HepG2 (cell line): ENCODE results near the gene FIS1. TPM values are rescaled to one million over a fixed set of nuclear protein-coding genes. Genes with fewer than 3 reads are reported as not detected.
A peak's percentile ranks its signal among the peaks of the same experiment; 100 is the strongest.

Experiments
- FOXO1 ChIP-seq: sonication (generic); formaldehyde crosslinking; IDR thresholded peaks from 2 replicates; pipeline ENCODE4 v1.4.0; 2020; ENCODE audit warnings: missing genetic modification reagents
- ZFP82 ChIP-seq: sonication (generic); formaldehyde crosslinking; IDR thresholded peaks from 2 replicates; pipeline ENCODE4 v1.5.1; 2020; ENCODE audit warnings: mild to moderate bottlenecking, missing genetic modification reagents, borderline replicate concordance
- ZNF20 ChIP-seq: sonication (generic); formaldehyde crosslinking; IDR thresholded peaks from 2 replicates; pipeline ENCODE4 v1.4.0; 2020; ENCODE audit warnings: mild to moderate bottlenecking, moderate library complexity, missing genetic modification reagents
- ZNF446 ChIP-seq: sonication (generic); formaldehyde crosslinking; IDR thresholded peaks from 2 replicates; pipeline ENCODE4 v1.5.0; 2020; ENCODE audit warnings: mild to moderate bottlenecking, missing genetic modification reagents
- polyA plus RNA-seq, 8 experiments: library from polyadenylated mRNA; depleted of rRNA in 3 of 8; stranded (reverse) in 7 of 8; unstranded in 1 of 8; fragments of >200 nt; fragmentation: Illumina TruSeq in 4 of 8; extraction: Trizol in 4 of 8; gene quantifications; 2 replicates each; pipeline versions ENCODE4 v1.2.1 to v1.2.3, GENCODE V29; 2011 to 2016; ENCODE audit warnings: low read depth in 4 of 8, missing spikeins in 1 of 8, mixed read lengths in 1 of 8; ENCODE audit not compliant: insufficient read depth in 1 of 8
- total RNA-seq, 5 experiments: library from RNA; depleted of rRNA; stranded (reverse); fragments of >200 nt; fragmentation: Illumina TruSeq; extraction: Trizol; gene quantifications; 2 replicates each; pipeline ENCODE4 v1.2.3, GENCODE V29; 2016; ENCODE audit warnings: low read depth in 1 of 5
- TF ChIP-seq, protein P1 (sequence below): sonication (generic); formaldehyde crosslinking; IDR thresholded peaks from 2 replicates; pipeline ENCODE4 v1.5.0; 2020; ENCODE audit warnings: mild to moderate bottlenecking, missing genetic modification reagents, moderate library complexity
- TF ChIP-seq, protein P2 (sequence below): sonication (generic); formaldehyde crosslinking; IDR thresholded peaks from 2 replicates; pipeline ENCODE4 v1.4.0; 2020; ENCODE audit warnings: mild to moderate bottlenecking, missing genetic modification reagents
- TF ChIP-seq, protein P3 (sequence below), 2 experiments: IDR thresholded peaks; 2 replicates each; pipeline ENCODE4 v1.6.1; 2011 to 2012; ENCODE audit warnings: low read length in 2 of 2, borderline replicate concordance in 1 of 2, low read depth in 1 of 2, mild to moderate bottlenecking in 1 of 2, moderate library complexity in 1 of 2
- TF ChIP-seq, protein P4 (sequence below): sonication (generic); formaldehyde crosslinking; IDR thresholded peaks from 2 replicates; pipeline ENCODE4 v1.4.0; 2020; ENCODE audit warnings: missing genetic modification reagents
- TF ChIP-seq, protein P5 (sequence below): sonication (generic); formaldehyde crosslinking; IDR thresholded peaks from 2 replicates; pipeline ENCODE4 v1.4.0; 2020; ENCODE audit warnings: mild to moderate bottlenecking, missing genetic modification reagents
- TF ChIP-seq, protein P6 (sequence below): sonication (generic); formaldehyde crosslinking; IDR thresholded peaks from 2 replicates; pipeline ENCODE4 v1.4.0; 2020; ENCODE audit warnings: mild to moderate bottlenecking, missing genetic modification reagents, borderline replicate concordance
- TF ChIP-seq, protein P7 (sequence below): conservative IDR thresholded peaks from 2 replicates; pipeline ENCODE4 v1.6.1; 2018; ENCODE audit warnings: missing genetic modification reagents

Gene FIS1
- total and polyA plus RNA-seq, 2 of the 13 experiments (the other 11 are each of a cell fraction or from before 2014, with no cell fraction given), result 97.5 to 101 TPM

DNA sequence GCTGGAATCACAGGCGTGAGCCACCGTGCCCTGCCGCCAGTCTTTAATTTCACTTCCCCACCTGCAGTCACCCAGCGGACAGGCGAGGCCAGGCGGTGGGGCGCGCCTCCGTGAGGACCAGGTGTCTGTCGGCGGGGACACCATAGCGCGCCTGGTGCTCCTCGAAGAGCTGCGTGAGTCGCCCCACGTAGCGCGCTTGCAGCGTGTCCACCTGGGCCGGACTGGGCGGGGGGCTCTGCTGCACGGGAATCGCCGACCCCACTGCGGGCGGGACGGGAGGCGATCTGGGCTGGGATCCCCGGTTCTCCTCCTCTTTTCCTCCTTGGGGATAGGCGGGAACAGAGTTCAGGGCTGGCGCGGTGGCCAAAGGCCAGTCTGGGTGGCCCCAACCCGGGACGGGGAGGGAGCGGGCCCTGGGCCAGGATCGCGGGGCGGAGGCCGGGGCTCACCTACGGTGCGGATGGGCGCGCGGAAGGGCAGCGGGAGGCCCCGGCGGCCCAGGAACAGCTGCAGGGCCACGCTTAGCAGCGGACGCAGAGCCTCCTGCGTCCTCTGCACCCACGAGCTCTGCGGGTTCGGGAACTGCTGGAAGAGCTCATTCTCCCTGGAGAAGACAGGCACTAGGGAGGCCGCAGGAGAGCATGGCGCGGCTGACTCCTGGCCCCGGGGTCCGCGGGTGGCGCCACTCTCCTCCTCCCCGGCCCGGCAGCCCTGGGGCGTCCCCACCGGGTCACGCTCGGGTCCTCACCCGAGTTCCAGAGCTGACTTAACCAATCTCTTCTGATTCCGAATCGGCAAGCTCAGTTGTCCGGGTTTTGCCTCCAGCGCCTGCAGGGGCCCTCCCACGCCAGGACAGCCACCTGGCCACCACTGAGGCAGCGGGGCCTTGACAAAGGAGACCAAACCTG lies 42.9 kb downstream of the FIS1 start (continued):
- TF ChIP-seq, protein P1, sequence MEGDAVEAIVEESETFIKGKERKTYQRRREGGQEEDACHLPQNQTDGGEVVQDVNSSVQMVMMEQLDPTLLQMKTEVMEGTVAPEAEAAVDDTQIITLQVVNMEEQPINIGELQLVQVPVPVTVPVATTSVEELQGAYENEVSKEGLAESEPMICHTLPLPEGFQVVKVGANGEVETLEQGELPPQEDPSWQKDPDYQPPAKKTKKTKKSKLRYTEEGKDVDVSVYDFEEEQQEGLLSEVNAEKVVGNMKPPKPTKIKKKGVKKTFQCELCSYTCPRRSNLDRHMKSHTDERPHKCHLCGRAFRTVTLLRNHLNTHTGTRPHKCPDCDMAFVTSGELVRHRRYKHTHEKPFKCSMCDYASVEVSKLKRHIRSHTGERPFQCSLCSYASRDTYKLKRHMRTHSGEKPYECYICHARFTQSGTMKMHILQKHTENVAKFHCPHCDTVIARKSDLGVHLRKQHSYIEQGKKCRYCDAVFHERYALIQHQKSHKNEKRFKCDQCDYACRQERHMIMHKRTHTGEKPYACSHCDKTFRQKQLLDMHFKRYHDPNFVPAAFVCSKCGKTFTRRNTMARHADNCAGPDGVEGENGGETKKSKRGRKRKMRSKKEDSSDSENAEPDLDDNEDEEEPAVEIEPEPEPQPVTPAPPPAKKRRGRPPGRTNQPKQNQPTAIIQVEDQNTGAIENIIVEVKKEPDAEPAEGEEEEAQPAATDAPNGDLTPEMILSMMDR (CRISPR knock-in tag), result no peak; the same call in 1 of the 2 replicates
- peak; percentile 67; the same call in 1 of the 2 replicates for TF ChIP-seq ZFP82 (CRISPR knock-in tag)
- TF ChIP-seq ZNF20 (CRISPR knock-in tag), result 0 out of 2 replicates have a peak, but pooled peaks have one; percentile 66
- TF ChIP-seq, protein P2, sequence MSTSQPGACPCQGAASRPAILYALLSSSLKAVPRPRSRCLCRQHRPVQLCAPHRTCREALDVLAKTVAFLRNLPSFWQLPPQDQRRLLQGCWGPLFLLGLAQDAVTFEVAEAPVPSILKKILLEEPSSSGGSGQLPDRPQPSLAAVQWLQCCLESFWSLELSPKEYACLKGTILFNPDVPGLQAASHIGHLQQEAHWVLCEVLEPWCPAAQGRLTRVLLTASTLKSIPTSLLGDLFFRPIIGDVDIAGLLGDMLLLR (CRISPR knock-in tag), result no peak
- TF ChIP-seq, protein P3, sequence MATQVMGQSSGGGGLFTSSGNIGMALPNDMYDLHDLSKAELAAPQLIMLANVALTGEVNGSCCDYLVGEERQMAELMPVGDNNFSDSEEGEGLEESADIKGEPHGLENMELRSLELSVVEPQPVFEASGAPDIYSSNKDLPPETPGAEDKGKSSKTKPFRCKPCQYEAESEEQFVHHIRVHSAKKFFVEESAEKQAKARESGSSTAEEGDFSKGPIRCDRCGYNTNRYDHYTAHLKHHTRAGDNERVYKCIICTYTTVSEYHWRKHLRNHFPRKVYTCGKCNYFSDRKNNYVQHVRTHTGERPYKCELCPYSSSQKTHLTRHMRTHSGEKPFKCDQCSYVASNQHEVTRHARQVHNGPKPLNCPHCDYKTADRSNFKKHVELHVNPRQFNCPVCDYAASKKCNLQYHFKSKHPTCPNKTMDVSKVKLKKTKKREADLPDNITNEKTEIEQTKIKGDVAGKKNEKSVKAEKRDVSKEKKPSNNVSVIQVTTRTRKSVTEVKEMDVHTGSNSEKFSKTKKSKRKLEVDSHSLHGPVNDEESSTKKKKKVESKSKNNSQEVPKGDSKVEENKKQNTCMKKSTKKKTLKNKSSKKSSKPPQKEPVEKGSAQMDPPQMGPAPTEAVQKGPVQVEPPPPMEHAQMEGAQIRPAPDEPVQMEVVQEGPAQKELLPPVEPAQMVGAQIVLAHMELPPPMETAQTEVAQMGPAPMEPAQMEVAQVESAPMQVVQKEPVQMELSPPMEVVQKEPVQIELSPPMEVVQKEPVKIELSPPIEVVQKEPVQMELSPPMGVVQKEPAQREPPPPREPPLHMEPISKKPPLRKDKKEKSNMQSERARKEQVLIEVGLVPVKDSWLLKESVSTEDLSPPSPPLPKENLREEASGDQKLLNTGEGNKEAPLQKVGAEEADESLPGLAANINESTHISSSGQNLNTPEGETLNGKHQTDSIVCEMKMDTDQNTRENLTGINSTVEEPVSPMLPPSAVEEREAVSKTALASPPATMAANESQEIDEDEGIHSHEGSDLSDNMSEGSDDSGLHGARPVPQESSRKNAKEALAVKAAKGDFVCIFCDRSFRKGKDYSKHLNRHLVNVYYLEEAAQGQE (IDR thresholded peaks at IDR 0.05; ENCODE audit: borderline replicate concordance in 1 of 2, low read depth in 1 of 2, low read length in 2 of 2), result no peak; a peak in 1 of 4 replicates
- TF ChIP-seq, protein P4, sequence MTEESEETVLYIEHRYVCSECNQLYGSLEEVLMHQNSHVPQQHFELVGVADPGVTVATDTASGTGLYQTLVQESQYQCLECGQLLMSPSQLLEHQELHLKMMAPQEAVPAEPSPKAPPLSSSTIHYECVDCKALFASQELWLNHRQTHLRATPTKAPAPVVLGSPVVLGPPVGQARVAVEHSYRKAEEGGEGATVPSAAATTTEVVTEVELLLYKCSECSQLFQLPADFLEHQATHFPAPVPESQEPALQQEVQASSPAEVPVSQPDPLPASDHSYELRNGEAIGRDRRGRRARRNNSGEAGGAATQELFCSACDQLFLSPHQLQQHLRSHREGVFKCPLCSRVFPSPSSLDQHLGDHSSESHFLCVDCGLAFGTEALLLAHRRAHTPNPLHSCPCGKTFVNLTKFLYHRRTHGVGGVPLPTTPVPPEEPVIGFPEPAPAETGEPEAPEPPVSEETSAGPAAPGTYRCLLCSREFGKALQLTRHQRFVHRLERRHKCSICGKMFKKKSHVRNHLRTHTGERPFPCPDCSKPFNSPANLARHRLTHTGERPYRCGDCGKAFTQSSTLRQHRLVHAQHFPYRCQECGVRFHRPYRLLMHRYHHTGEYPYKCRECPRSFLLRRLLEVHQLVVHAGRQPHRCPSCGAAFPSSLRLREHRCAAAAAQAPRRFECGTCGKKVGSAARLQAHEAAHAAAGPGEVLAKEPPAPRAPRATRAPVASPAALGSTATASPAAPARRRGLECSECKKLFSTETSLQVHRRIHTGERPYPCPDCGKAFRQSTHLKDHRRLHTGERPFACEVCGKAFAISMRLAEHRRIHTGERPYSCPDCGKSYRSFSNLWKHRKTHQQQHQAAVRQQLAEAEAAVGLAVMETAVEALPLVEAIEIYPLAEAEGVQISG, result peak; percentile 74
- TF ChIP-seq, protein P5, sequence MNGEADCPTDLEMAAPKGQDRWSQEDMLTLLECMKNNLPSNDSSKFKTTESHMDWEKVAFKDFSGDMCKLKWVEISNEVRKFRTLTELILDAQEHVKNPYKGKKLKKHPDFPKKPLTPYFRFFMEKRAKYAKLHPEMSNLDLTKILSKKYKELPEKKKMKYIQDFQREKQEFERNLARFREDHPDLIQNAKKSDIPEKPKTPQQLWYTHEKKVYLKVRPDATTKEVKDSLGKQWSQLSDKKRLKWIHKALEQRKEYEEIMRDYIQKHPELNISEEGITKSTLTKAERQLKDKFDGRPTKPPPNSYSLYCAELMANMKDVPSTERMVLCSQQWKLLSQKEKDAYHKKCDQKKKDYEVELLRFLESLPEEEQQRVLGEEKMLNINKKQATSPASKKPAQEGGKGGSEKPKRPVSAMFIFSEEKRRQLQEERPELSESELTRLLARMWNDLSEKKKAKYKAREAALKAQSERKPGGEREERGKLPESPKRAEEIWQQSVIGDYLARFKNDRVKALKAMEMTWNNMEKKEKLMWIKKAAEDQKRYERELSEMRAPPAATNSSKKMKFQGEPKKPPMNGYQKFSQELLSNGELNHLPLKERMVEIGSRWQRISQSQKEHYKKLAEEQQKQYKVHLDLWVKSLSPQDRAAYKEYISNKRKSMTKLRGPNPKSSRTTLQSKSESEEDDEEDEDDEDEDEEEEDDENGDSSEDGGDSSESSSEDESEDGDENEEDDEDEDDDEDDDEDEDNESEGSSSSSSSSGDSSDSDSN, result peak; percentile 99
- TF ChIP-seq, protein P6, sequence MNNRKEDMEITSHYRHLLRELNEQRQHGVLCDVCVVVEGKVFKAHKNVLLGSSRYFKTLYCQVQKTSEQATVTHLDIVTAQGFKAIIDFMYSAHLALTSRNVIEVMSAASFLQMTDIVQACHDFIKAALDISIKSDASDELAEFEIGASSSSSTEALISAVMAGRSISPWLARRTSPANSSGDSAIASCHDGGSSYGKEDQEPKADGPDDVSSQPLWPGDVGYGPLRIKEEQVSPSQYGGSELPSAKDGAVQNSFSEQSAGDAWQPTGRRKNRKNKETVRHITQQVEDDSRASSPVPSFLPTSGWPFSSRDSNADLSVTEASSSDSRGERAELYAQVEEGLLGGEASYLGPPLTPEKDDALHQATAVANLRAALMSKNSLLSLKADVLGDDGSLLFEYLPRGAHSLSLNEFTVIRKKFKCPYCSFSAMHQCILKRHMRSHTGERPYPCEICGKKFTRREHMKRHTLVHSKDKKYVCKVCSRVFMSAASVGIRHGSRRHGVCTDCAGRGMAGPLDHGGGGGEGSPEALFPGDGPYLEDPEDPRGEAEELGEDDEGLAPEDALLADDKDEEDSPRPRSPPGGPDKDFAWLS (CRISPR knock-in tag), result no peak
- peak; percentile 87; the same call in 1 of the 2 replicates for TF ChIP-seq ZNF446 (CRISPR knock-in tag)
- TF ChIP-seq, protein P7, sequence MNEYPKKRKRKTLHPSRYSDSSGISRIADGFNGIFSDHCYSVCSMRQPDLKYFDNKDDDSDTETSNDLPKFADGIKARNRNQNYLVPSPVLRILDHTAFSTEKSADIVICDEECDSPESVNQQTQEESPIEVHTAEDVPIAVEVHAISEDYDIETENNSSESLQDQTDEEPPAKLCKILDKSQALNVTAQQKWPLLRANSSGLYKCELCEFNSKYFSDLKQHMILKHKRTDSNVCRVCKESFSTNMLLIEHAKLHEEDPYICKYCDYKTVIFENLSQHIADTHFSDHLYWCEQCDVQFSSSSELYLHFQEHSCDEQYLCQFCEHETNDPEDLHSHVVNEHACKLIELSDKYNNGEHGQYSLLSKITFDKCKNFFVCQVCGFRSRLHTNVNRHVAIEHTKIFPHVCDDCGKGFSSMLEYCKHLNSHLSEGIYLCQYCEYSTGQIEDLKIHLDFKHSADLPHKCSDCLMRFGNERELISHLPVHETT (CRISPR knock-in tag), result no peak
- TF ChIP-seq FOXO1 (CRISPR knock-in tag), result 0 out of 2 replicates have a peak, but pooled peaks have one; percentile 12
